ENCODE data around the gene MPV17L2. TPM values are rescaled to one million over a fixed set of nuclear protein-coding genes. Genes with fewer than 3 reads are reported as not detected.

MPV17L2 gene
- total RNA-seq, 1 experiment from 2014 or later, result 11.2 TPM

- peaks cover 18% of the 10 kb centered on the region for H4K20me1 ChIP-seq (ENCODE audit: insufficient read depth)
- DNase-seq, result no peak
- H3K27me3 ChIP-seq (ENCODE audit: insufficient read depth, low read depth), result no peaks in the 10 kb centered on the region
- no peak overlapping the region for H3K4me3 ChIP-seq
- no peak overlapping the region for H3K4me2 ChIP-seq
- no peak overlapping the region for H2AFZ ChIP-seq
- intact Hi-C loops (cut with micrococcal nuclease; ENCODE audit: unreplicated experiment), result no loop called here
- peaks cover 4% of the 10 kb centered on the region; the same call in 1 of the 2 replicates for H3K4me1 ChIP-seq (replicated peaks; ENCODE audit: insufficient read depth)
- CTCF ChIA-PET, result no interaction called here
- H3F3A ChIP-seq (ENCODE audit: insufficient read depth, low read depth), result peaks cover 49% of the 10 kb centered on the region
- no peaks in the 10 kb centered on the region for H3K9me3 ChIP-seq (ENCODE audit: insufficient read depth, low read depth)
- no peak overlapping the region for H3K27ac ChIP-seq
- H3K79me2 ChIP-seq (ENCODE audit: low read depth), result no peaks in the 10 kb centered on the region
- POLR2A ChIA-PET (ENCODE audit: unreplicated experiment), result no interaction called here
- peaks cover 24% of the 10 kb centered on the region; the same call in 1 of the 2 replicates for H3K36me3 ChIP-seq (ENCODE audit: low read depth)
- TF ChIP-seq EZH2 (IDR thresholded peaks at IDR 0.05; ENCODE audit: low read depth), result no peak
- no peak for TF ChIP-seq CTCF (conservative IDR thresholded peaks at IDR 0.05)
- no TSS peak for BruUV-seq (replicated peaks)
- no peaks in the 10 kb centered on the region for H3K9me2 ChIP-seq (ENCODE audit: insufficient read depth)
These were observed 28.9 kb upstream of the MPV17L2 start for GRCh38 chr19:18164072-18164471.

- intact Hi-C loops (cut with micrococcal nuclease; ENCODE audit: unreplicated experiment), result no loop called here
- Histone ChIP-seq H4K20me1 (ENCODE audit: insufficient read depth) (peaks cover 18% of the 10 kb centered on the region), H3K27me3 (ENCODE audit: insufficient read depth, low read depth) (no peaks in the 10 kb centered on the region), H3K27ac (no peak overlapping the region), H2AFZ (no peak overlapping the region), H3K36me3 (ENCODE audit: low read depth) (peaks cover 18% of the 10 kb centered on the region; the same call in 1 of the 2 replicates), H3F3A (ENCODE audit: insufficient read depth, low read depth) (peaks cover 47% of the 10 kb centered on the region), H3K79me2 (ENCODE audit: low read depth) (no peaks in the 10 kb centered on the region), H3K4me3 (no peak overlapping the region), H3K9me3 (ENCODE audit: insufficient read depth, low read depth) (no peaks in the 10 kb centered on the region), H3K4me2 (no peak overlapping the region), H3K9me2 (ENCODE audit: insufficient read depth) (no peaks in the 10 kb centered on the region), H3K4me1 (replicated peaks; ENCODE audit: insufficient read depth) (peaks cover 1% of the 10 kb centered on the region; the same call in 1 of the 2 replicates)
- ChIA-PET POLR2A (ENCODE audit: unreplicated experiment) (no interaction called here), CTCF (interaction anchor here (0.6 to 0.7 kb wide), 2 partner anchors 11 to 76 kb away, joined by 3 to 5 read pairs; no protein-coding TSS in a partner anchor)
- no TSS peak for BruUV-seq (replicated peaks)
- no peak for DNase-seq
- TF ChIP-seq CTCF (conservative IDR thresholded peaks at IDR 0.05) (no peak), EZH2 (IDR thresholded peaks at IDR 0.05; ENCODE audit: low read depth) (no peak)
These were observed 27.0 kb upstream of the MPV17L2 start for GRCh38 chr19:18165794-18166544.

GRCh38 chr19:18167011-18167410 lies 26.0 kb upstream of the MPV17L2 start:
- no peak overlapping the region for H2AFZ ChIP-seq
- no peaks in the 10 kb centered on the region for H3K9me2 ChIP-seq (ENCODE audit: insufficient read depth)
- H3K9me3 ChIP-seq (ENCODE audit: insufficient read depth, low read depth), result no peaks in the 10 kb centered on the region
- DNase-seq, result no peak
- no peaks in the 10 kb centered on the region for H3K27me3 ChIP-seq (ENCODE audit: insufficient read depth, low read depth)
- intact Hi-C loops (cut with micrococcal nuclease; ENCODE audit: unreplicated experiment), result no loop called here
- H3K36me3 ChIP-seq (ENCODE audit: low read depth), result peaks cover 13% of the 10 kb centered on the region; the same call in 1 of the 2 replicates
- peaks cover 12% of the 10 kb centered on the region for H4K20me1 ChIP-seq (ENCODE audit: insufficient read depth)
- no peak overlapping the region for H3K4me3 ChIP-seq
- no peak overlapping the region for H3K27ac ChIP-seq
- POLR2A ChIA-PET (ENCODE audit: unreplicated experiment), result no interaction called here
- CTCF ChIA-PET, result no interaction called here
- no peak overlapping the region for H3K4me2 ChIP-seq
- no peaks in the 10 kb centered on the region for H3K4me1 ChIP-seq (replicated peaks; ENCODE audit: insufficient read depth)
- no TSS peak for BruUV-seq (replicated peaks)
- no peaks in the 10 kb centered on the region for H3K79me2 ChIP-seq (ENCODE audit: low read depth)
- peaks cover 56% of the 10 kb centered on the region for H3F3A ChIP-seq (ENCODE audit: insufficient read depth, low read depth)
- TF ChIP-seq EZH2 (IDR thresholded peaks at IDR 0.05; ENCODE audit: low read depth) (no peak), CTCF (conservative IDR thresholded peaks at IDR 0.05) (no peak)

All from PC-9 (cell line).